DND-41 (cell line): Measurements from ENCODE around the gene FDX1.
"Not testable (repeated sequence)": the region's sequence is repeated elsewhere in the genome, so short reads cannot be mapped to it uniquely, and the experiment has no call there.

Source experiments
- EZH2 ChIP-seq: IDR thresholded peaks from 3 replicates; pipeline ENCODE4 v1.6.1; 2012; ENCODE audit warnings: borderline replicate concordance, low read depth, mild to moderate bottlenecking, moderate library complexity, low read length, inconsistent platforms; ENCODE audit not compliant: severe bottlenecking
- TF ChIP-seq, protein P1 (sequence below): IDR thresholded peaks from 2 replicates; pipeline ENCODE4 v1.5.1; 2012; ENCODE audit warnings: borderline replicate concordance, low read length, moderate library complexity, mild to moderate bottlenecking; ENCODE audit not compliant: poor library complexity, severe bottlenecking; ENCODE audit errors: extremely low read depth

DNA sequence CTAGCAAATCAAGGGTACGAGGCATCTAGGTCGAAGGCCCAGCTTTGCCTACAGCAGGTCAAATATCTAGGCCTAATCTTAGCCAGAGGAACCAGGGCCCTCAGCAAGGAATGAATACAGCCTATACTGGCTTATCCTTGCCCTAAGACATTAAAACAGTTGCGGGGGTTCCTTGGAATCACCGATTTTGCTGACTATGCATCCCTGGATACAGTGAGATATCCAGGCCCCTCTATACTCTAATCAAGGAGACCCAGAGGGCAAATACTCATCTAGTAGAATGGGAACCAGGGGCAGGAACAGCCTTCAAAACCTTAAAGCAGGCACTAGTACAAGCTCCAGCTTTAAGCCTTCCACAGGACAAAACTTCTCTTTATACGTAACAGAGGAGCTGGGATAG is 26.2 kb upstream of the FDX1 start:
- TF ChIP-seq, protein P1, sequence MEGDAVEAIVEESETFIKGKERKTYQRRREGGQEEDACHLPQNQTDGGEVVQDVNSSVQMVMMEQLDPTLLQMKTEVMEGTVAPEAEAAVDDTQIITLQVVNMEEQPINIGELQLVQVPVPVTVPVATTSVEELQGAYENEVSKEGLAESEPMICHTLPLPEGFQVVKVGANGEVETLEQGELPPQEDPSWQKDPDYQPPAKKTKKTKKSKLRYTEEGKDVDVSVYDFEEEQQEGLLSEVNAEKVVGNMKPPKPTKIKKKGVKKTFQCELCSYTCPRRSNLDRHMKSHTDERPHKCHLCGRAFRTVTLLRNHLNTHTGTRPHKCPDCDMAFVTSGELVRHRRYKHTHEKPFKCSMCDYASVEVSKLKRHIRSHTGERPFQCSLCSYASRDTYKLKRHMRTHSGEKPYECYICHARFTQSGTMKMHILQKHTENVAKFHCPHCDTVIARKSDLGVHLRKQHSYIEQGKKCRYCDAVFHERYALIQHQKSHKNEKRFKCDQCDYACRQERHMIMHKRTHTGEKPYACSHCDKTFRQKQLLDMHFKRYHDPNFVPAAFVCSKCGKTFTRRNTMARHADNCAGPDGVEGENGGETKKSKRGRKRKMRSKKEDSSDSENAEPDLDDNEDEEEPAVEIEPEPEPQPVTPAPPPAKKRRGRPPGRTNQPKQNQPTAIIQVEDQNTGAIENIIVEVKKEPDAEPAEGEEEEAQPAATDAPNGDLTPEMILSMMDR, result not testable (repeated sequence)
- not testable (repeated sequence) for TF ChIP-seq EZH2
